Measurements from ENCODE around the gene OCSTAMP. TPM values are rescaled to one million over a fixed set of nuclear protein-coding genes. Genes with fewer than 3 reads are reported as not detected.

The OCSTAMP gene
- total RNA-seq, 1 donor from 2014 or later = not detected

Other genes with a start within 250 kb of the OCSTAMP start
- 0.40 TPM for gene CDH22, start 242.2 kb downstream of the OCSTAMP start, total RNA-seq
- gene ELMO2, start 144.0 kb downstream of the OCSTAMP start, total RNA-seq = 84.9 TPM
- gene ZNF334, start 37.1 kb downstream of the OCSTAMP start, total RNA-seq = 9.0 TPM
- gene SLC13A3, start 100.8 kb upstream of the OCSTAMP start, total RNA-seq = 21.0 TPM
- gene TP53RK, start 138.8 kb upstream of the OCSTAMP start, total RNA-seq = 10.4 TPM
- 14.7 TPM for gene SLC2A10, start 159.0 kb upstream of the OCSTAMP start, total RNA-seq